ENCODE data around the gene SELE. TPM values are rescaled to one million over a fixed set of nuclear protein-coding genes. Genes with fewer than 3 reads are reported as not detected.
"Not testable (repeated sequence)": the region's sequence is repeated elsewhere in the genome, so short reads cannot be mapped to it uniquely, and the experiment has no call there.

The SELE gene
- total RNA-seq, 1 experiment from 2014 or later = not detected

DNA sequence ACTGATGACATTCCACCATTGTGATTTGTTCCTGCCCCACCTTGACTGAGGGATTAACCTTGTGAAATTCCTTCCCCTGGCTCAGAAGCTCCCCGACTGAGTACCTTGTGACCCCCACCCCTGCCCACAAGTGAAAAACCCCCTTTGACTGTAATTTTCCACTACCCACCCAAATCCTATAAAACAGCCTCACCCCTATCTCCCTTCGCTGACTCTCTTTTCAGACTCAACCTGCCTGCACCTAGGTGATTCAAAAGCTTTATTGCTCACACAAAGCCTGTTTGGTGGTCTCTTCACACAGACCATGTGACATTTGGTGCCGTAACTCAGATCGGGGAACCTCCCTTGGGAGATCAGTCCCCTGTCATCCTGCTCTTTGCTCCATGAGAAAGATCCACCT, 50.7 kb downstream of the SELE start:
- DNase-seq (ENCODE audit: low spot score) = not testable (repeated sequence)

DNA sequence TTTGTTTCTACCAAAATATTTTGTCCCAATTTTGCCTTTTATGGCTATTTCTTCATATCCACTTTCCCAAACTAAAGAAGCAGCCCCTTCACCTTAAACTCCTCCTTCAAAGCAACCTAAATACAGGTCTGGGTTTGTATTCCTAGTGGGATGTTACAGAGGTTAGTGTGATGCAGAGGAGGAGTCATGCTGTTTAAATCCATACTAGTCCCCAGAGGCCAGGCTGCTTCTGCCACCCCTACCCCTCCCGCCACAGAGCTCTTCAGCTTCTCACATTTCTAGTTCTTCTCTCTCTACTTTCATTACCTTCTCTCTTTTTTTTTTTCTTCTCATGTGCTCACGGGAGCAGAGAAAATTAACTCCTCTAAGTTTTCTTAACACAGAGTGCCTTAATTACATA, 51.8 kb downstream of the SELE start:
- DNase-seq (ENCODE audit: low spot score) = no peak

DNA sequence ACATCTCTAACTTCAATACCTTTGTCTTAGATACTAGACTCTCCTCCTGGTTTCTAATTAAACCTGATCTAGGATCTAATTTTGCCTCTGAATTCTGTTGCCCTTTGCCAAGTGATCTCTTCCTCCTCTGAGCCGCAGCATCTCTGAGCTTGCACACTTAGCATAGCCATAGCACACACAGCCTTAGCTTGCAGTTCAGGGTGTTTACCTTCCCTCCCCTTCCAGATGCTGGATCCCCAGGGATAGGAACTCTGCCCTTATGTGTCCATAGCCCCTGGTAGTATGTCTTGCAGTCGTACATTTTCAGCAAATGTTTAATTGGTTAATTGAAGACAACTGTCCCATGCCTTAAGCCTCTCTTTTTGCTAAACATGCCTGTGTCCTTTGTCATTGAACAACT, 52.7 kb downstream of the SELE start:
- DNase-seq (ENCODE audit: low spot score) = no peak

DNA sequence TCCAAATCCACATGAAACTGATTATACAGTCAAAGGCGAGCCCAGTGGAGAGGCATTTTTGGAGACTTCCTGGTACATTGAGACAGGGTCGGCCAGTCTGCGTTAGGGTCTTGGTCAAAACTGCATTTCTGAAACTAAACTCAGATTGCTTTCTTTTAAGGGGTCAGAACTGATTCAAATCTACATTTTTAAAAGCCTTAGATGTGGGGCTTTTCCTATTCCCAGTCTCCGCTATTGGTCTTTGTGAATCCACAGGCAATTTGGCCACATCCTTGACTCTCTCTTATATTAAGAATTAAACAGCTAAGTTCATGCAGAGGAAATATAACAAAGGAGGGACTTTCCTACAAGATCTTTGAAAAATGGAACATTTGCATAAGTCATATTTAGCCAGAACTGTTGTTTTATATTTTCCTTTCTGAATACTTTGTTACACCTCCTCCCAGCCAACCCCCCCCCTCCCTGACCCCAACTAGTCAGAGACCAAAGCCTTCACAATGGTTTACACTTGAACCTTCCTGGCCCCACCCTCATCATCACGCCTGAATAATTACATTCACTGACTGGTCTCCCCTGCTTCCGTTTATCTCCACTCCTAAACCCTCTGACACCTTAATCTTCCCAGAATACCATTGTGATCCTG, 53.4 kb downstream of the SELE start:
- DNase-seq (ENCODE audit: low spot score) = no peak

DNA sequence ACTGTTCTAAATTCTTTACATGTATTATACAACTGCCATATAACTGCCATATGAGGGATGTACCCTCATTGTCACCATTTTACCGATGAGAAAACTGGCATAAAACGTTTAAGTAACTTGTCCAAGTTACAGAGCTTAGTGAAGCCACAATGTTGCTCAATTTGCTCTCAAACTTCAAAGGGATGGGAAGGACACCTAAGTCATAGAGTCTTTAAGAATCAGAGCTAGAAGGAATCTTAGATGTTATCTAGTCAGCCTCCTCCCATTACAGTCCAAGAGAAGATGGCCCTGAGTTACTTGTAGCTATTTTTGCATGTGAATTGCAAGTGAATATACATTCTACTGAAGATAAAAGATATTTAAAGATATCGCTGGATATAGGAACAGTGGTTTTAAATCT, 54.2 kb downstream of the SELE start:
- DNase-seq (ENCODE audit: low spot score) = no peak

DNA sequence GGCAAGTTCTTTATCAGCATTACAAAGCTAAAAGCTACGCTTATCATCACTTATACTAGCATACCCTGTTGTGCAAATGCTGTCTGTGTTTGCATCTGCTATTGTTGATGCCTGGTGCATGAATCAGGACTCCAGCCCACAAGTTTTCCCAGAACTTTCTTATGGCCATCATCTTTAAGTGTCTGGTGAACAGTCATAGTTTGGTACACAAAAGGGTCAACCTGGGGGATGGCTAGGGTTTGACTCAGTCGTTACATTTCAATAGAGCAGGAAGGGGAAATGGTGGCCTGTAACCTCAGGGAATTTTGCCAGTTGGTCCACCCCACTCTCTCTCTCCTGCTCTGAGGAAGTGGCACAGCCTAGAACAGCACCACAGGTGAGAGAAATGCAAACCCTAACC, 57.9 kb downstream of the SELE start:
- DNase-seq (ENCODE audit: low spot score) = no peak

Other genes starting within 250 kb of the SELE start
- gene SLC19A2, start 248.1 kb downstream of the SELE start, total RNA-seq (2014; rRNA removed; shearing (Covaris generic)) = 16.0 and 17.3 TPM in 2 replicates
- gene F5, start 147.6 kb downstream of the SELE start, total RNA-seq (2014; rRNA removed; shearing (Covaris generic)) = not detected in 2 replicates
- gene SELP, start 104.0 kb downstream of the SELE start, total RNA-seq (2014; rRNA removed; shearing (Covaris generic)) = 0.37 and 1.7 TPM in 2 replicates
- gene SELL, start 22.5 kb downstream of the SELE start, total RNA-seq (2014; rRNA removed; shearing (Covaris generic)) = 5.0 and 5.1 TPM in 2 replicates
- gene METTL18, start 60.8 kb upstream of the SELE start, total RNA-seq (2014; rRNA removed; shearing (Covaris generic)) = 8.5 and 15.7 TPM in 2 replicates
- gene SCYL3, start 159.8 kb upstream of the SELE start, total RNA-seq (2014; rRNA removed; shearing (Covaris generic)) = 5.9 and 6.0 TPM in 2 replicates

All from H4 (cell line).